ENCODE data around the gene TRIM8.

Gene TRIM8

DNA sequence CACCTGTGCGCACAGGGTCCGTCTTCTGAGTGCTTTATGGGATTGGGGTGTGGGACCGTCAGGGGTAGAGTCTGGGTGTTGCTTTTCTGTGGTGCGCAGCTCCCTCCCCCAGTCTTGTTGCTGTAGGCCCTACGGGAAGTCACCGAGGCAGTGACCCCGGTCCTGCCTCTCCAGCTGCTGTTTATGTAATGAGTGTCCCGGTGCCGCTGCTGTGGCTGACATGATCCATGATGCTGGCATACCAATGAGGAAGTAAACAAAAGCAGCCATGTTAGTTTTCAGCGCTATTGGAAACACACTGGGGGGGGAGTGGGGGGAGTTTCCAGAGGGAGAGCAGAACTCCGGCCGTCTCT is 1.1 kb downstream of the TRIM8 start:
- TF ChIP-seq, protein P1, sequence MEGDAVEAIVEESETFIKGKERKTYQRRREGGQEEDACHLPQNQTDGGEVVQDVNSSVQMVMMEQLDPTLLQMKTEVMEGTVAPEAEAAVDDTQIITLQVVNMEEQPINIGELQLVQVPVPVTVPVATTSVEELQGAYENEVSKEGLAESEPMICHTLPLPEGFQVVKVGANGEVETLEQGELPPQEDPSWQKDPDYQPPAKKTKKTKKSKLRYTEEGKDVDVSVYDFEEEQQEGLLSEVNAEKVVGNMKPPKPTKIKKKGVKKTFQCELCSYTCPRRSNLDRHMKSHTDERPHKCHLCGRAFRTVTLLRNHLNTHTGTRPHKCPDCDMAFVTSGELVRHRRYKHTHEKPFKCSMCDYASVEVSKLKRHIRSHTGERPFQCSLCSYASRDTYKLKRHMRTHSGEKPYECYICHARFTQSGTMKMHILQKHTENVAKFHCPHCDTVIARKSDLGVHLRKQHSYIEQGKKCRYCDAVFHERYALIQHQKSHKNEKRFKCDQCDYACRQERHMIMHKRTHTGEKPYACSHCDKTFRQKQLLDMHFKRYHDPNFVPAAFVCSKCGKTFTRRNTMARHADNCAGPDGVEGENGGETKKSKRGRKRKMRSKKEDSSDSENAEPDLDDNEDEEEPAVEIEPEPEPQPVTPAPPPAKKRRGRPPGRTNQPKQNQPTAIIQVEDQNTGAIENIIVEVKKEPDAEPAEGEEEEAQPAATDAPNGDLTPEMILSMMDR (IDR thresholded peaks at IDR 0.05; ENCODE audit: insufficient read depth, low read length, poor library complexity, severe bottlenecking), result no peak
- peak; percentile 74 for DNase-seq (ENCODE audit: extremely low read depth, insufficient read length)
- H3K27me3 ChIP-seq (replicated peaks; ENCODE audit: control insufficient read depth, insufficient read depth, low read length), result no peaks in the 10 kb centered on the region
- H3K4me3 ChIP-seq (replicated peaks; ENCODE audit: low read depth, low read length), result peak overlapping the region; percentile 78
- H3K36me3 ChIP-seq (ENCODE audit: control insufficient read depth, insufficient read depth, low read length), result peaks cover 1% of the 10 kb centered on the region; the same call in 1 of the 2 replicates

DNA sequence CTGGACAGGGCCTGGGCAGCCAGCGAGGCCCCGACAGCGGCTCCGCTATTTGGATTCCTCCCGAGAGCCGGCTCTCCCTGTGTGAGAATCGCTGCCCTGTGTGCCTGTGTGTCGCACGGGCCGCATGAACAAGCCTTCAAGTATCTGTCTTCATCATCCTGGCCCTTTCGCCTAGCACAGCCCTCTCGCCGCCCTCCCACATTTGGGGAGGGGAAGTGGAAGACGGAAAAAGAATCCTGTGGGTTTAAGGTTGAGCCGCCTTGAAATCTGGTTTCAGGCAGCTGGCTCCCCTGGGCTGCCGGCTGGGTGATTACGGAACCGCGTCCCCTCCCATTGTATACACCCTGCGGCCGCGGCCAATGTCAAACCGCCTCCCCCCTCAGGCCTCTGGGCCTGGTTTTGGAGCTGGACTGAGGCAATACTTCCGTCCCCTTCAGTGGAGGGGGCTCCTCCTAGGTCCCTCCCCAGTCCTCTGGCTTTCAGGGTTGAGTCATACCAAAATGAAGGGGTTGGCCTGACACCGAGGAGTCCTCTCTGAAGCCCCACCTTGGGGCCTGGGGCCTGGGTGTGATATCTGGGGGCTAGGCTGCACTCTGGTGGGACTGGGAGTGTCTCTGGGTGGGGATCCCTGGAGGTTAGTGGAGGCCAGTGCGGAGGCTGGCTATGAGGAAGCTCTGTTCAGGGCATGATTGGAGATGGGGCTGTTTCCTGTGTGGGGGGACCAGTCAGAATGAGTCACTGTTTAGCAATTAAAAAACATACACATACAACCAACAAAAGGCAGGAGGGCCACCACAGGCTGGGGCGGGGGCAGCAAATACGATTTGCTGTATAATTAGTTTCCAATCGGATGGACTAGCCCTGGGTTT is 1.7 kb downstream of the TRIM8 start:
- Histone ChIP-seq H3K27me3 (replicated peaks; ENCODE audit: control insufficient read depth, insufficient read depth, low read length) (no peaks in the 10 kb centered on the region), H3K4me3 (replicated peaks; ENCODE audit: low read depth, low read length) (peak overlapping the region; percentile 78), H3K36me3 (ENCODE audit: control insufficient read depth, insufficient read depth, low read length) (peaks cover 1% of the 10 kb centered on the region; the same call in 1 of the 2 replicates)
- peak; percentile 86 for DNase-seq (ENCODE audit: extremely low read depth, insufficient read length)
- TF ChIP-seq, protein P1 (IDR thresholded peaks at IDR 0.05; ENCODE audit: insufficient read depth, low read length, poor library complexity, severe bottlenecking), result no peak

- Histone ChIP-seq H3K27me3 (replicated peaks; ENCODE audit: control insufficient read depth, insufficient read depth, low read length) (no peaks in the 10 kb centered on the region), H3K4me3 (replicated peaks; ENCODE audit: low read depth, low read length) (peak overlapping the region; percentile 78), H3K36me3 (ENCODE audit: control insufficient read depth, insufficient read depth, low read length) (peaks cover 1% of the 10 kb centered on the region; the same call in 1 of the 2 replicates)
- peak; percentile 61 for DNase-seq (ENCODE audit: extremely low read depth, insufficient read length)
- TF ChIP-seq, protein P1 (IDR thresholded peaks at IDR 0.05; ENCODE audit: insufficient read depth, low read length, poor library complexity, severe bottlenecking), result no peak
Observed at GRCh38 chr10:102646610-102647442, 2.5 kb downstream of the TRIM8 start.

GRCh38 chr10:102647443-102648268 is 3.4 kb downstream of the TRIM8 start:
- no peaks in the 10 kb centered on the region for H3K27me3 ChIP-seq (replicated peaks; ENCODE audit: control insufficient read depth, insufficient read depth, low read length)
- H3K4me3 ChIP-seq (replicated peaks; ENCODE audit: low read depth, low read length), result peak overlapping the region; percentile 78
- peaks cover 1% of the 10 kb centered on the region; the same call in 1 of the 2 replicates for H3K36me3 ChIP-seq (ENCODE audit: control insufficient read depth, insufficient read depth, low read length)
- peak; percentile 29 for DNase-seq (ENCODE audit: extremely low read depth, insufficient read length)
- TF ChIP-seq, protein P1 (IDR thresholded peaks at IDR 0.05; ENCODE audit: insufficient read depth, low read length, poor library complexity, severe bottlenecking), result no peak

DNA sequence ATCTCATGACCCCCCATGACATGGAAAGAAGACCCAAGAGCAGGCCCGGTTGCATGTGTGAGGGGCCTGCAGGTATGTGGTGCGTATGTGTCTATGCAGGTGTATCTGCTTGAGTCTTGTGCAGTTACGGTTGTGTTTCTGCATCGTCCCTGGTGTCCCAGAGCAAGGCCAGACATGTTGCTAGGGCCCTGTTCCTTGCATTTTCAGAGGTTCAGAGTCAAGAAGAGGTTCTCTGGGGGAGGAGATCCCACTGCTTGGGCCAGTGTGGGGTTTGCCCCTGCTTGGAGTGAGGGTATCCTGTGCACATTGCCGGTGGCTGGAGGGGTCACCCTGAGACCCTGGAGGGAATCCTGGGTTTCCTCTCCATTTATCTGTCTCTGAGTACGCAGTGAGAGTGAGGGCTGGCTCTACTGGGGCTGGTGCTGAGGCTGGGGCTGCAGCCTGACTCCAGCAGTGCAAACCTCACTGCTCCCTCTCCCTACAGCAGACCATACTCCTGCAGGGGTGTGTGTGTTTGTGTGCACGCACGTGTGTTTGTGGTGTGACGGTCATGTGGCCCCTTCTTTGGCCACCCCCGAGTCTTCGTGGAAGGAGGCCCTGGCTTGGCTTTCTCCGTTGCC is 4.1 kb downstream of the TRIM8 start:
- Histone ChIP-seq H3K27me3 (replicated peaks; ENCODE audit: control insufficient read depth, insufficient read depth, low read length) (no peaks in the 10 kb centered on the region), H3K36me3 (ENCODE audit: control insufficient read depth, insufficient read depth, low read length) (peaks cover 3% of the 10 kb centered on the region; the same call in 1 of the 2 replicates), H3K4me3 (replicated peaks; ENCODE audit: low read depth, low read length) (peak overlapping the region; percentile 78)
- DNase-seq (ENCODE audit: extremely low read depth, insufficient read length), result no peak
- TF ChIP-seq, protein P1 (IDR thresholded peaks at IDR 0.05; ENCODE audit: insufficient read depth, low read length, poor library complexity, severe bottlenecking), result no peak
